ENCODE data around the gene STAG2.

- no peak for TF ChIP-seq ZNF558 (tag by site-specific recombination; IDR thresholded peaks at IDR 0.05)
- no peak for TF ChIP-seq CTCF (tag by site-specific recombination; IDR thresholded peaks at IDR 0.05)
- no peak for TF ChIP-seq ZBTB8A (tag by site-specific recombination; IDR thresholded peaks at IDR 0.05)
- no peak for TF ChIP-seq ZNF416 (tag by site-specific recombination; IDR thresholded peaks at IDR 0.05)
- TF ChIP-seq ZNF223 (tag by site-specific recombination; IDR thresholded peaks at IDR 0.05) = no peak
These were observed 164.0 kb downstream of the STAG2 start for GRCh38 chrX:124125471-124125870.

Data from HEK293 (cell line).